Measurements from ENCODE around the gene KRTAP10-11.

Gene KRTAP10-11

GRCh38 chr21:44692798-44693512, 46.7 kb downstream of the KRTAP10-11 start:
- ATAC-seq: no peak
- TF ChIP-seq ZNF8 (CRISPR knock-in tag; IDR thresholded peaks at IDR 0.05) (no peak), ZFP3 (CRISPR knock-in tag; IDR thresholded peaks at IDR 0.05) (no peak), OSR1 (CRISPR knock-in tag; IDR thresholded peaks at IDR 0.05) (no peak)
- TF ChIP-seq, protein P1, sequence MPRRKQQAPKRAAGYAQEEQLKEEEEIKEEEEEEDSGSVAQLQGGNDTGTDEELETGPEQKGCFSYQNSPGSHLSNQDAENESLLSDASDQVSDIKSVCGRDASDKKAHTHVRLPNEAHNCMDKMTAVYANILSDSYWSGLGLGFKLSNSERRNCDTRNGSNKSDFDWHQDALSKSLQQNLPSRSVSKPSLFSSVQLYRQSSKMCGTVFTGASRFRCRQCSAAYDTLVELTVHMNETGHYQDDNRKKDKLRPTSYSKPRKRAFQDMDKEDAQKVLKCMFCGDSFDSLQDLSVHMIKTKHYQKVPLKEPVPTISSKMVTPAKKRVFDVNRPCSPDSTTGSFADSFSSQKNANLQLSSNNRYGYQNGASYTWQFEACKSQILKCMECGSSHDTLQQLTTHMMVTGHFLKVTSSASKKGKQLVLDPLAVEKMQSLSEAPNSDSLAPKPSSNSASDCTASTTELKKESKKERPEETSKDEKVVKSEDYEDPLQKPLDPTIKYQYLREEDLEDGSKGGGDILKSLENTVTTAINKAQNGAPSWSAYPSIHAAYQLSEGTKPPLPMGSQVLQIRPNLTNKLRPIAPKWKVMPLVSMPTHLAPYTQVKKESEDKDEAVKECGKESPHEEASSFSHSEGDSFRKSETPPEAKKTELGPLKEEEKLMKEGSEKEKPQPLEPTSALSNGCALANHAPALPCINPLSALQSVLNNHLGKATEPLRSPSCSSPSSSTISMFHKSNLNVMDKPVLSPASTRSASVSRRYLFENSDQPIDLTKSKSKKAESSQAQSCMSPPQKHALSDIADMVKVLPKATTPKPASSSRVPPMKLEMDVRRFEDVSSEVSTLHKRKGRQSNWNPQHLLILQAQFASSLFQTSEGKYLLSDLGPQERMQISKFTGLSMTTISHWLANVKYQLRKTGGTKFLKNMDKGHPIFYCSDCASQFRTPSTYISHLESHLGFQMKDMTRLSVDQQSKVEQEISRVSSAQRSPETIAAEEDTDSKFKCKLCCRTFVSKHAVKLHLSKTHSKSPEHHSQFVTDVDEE (CRISPR knock-in tag; IDR thresholded peaks at IDR 0.05): no peak

DNA sequence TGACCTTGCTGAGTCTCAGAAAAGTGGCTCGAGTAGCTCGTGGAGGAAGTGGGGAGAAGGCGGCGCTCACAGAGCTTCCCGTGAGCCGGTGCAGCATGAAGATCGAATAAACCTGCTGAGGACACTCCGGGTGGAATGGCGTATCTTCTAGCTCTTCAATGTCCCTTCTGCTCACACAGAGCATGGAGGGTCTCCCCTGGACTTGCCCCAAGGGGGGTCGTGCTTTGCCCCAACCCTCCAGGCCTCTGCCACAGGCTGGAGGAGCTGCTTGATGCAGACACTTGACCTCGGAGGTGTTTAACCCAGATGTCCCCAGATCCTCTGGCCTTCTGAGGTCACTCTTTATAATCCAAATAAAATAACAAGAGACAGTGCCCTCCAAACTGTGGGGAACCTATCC, 48.6 kb downstream of the KRTAP10-11 start:
- TF ChIP-seq OSR1 (CRISPR knock-in tag; IDR thresholded peaks at IDR 0.05) (no peak), ARNTL (CRISPR knock-in tag; IDR thresholded peaks at IDR 0.05; ENCODE audit: borderline replicate concordance, low read depth) (no peak), TCF4 (CRISPR knock-in tag; IDR thresholded peaks at IDR 0.05; ENCODE audit: borderline replicate concordance) (no peak), ZNF70 (CRISPR knock-in tag; IDR thresholded peaks at IDR 0.05) (no peak), ZC3H10 (CRISPR knock-in tag; IDR thresholded peaks at IDR 0.05) (no peak), RARB (CRISPR knock-in tag; IDR thresholded peaks at IDR 0.05) (no peak), BACH2 (CRISPR knock-in tag; IDR thresholded peaks at IDR 0.05; ENCODE audit: borderline replicate concordance) (no peak), ZNF8 (CRISPR knock-in tag; IDR thresholded peaks at IDR 0.05) (no peak)
- TF ChIP-seq, protein P1 (CRISPR knock-in tag; IDR thresholded peaks at IDR 0.05): no peak
- TF ChIP-seq, protein P2, sequence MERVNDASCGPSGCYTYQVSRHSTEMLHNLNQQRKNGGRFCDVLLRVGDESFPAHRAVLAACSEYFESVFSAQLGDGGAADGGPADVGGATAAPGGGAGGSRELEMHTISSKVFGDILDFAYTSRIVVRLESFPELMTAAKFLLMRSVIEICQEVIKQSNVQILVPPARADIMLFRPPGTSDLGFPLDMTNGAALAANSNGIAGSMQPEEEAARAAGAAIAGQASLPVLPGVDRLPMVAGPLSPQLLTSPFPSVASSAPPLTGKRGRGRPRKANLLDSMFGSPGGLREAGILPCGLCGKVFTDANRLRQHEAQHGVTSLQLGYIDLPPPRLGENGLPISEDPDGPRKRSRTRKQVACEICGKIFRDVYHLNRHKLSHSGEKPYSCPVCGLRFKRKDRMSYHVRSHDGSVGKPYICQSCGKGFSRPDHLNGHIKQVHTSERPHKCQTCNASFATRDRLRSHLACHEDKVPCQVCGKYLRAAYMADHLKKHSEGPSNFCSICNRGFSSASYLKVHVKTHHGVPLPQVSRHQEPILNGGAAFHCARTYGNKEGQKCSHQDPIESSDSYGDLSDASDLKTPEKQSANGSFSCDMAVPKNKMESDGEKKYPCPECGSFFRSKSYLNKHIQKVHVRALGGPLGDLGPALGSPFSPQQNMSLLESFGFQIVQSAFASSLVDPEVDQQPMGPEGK (CRISPR knock-in tag; IDR thresholded peaks at IDR 0.05; ENCODE audit: borderline replicate concordance): no peak
- ATAC-seq: no peak

DNA sequence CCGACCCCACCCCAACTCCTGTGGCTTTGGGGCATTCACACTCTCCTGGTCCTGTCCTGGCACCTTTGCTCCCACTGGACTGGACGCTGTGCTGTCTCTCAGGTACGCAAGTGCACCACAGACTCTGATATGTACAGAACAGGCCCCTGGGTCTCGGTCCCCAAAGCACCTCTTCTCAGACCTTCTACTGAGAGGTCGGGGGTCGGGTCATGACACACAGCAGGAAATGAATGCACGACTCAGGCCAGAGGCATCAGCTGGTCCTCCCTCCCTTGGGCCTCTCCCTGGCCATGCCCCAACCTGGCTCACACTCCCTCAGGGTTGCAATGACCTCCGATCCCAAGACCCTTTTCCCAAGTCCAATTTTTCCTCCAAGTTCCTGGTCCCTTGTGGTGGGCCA, 49.0 kb downstream of the KRTAP10-11 start:
- TF ChIP-seq ZFP3 (CRISPR knock-in tag; IDR thresholded peaks at IDR 0.05): no peak
- no peak for TF ChIP-seq CSRNP3 (CRISPR knock-in tag; IDR thresholded peaks at IDR 0.05)
- no peak for ATAC-seq

DNA sequence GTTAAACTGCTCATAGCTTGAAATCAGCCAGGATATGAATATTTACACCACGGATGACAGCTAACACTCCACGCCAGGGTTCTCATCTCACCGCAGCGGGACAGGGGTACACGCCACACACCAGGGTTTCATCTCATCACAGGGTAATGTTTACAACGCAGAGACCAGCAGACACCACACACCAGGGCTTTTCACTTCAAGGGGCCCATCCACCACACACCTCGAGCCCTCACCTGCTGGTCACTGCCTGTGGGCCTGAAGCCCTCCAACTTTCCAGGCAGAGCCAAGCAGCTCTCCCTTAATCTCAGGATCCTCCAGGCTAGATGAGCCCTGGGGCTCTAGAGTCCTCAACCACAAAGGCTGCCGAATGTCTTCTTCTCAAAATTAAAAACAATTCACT, 49.4 kb downstream of the KRTAP10-11 start:
- no peak for ATAC-seq
- TF ChIP-seq ZNF70 (CRISPR knock-in tag; IDR thresholded peaks at IDR 0.05): no peak
- no peak for TF ChIP-seq ISL1 (CRISPR knock-in tag; IDR thresholded peaks at IDR 0.05)
- no peak for TF ChIP-seq TOX (CRISPR knock-in tag; IDR thresholded peaks at IDR 0.05; ENCODE audit: borderline replicate concordance)
- no peak for TF ChIP-seq SNAI2 (CRISPR knock-in tag; IDR thresholded peaks at IDR 0.05)
- TF ChIP-seq TCF4 (CRISPR knock-in tag; IDR thresholded peaks at IDR 0.05; ENCODE audit: borderline replicate concordance): no peak
- no peak for TF ChIP-seq GLIS3 (CRISPR knock-in tag; IDR thresholded peaks at IDR 0.05)
- TF ChIP-seq ZNF8 (CRISPR knock-in tag; IDR thresholded peaks at IDR 0.05): no peak
- TF ChIP-seq ARNTL (CRISPR knock-in tag; IDR thresholded peaks at IDR 0.05; ENCODE audit: borderline replicate concordance, low read depth): no peak

- ATAC-seq: no peak
These were observed 50.4 kb downstream of the KRTAP10-11 start for GRCh38 chr21:44696572-44696971.

More at GRCh38 chr21:44696572-44696971, 50.4 kb downstream of the KRTAP10-11 start:
- TF ChIP-seq ZFP3 (CRISPR knock-in tag; IDR thresholded peaks at IDR 0.05): no peak
- TF ChIP-seq CSDC2 (CRISPR knock-in tag; IDR thresholded peaks at IDR 0.05): no peak
- TF ChIP-seq TCF4 (CRISPR knock-in tag; IDR thresholded peaks at IDR 0.05; ENCODE audit: borderline replicate concordance): no peak
- no peak for TF ChIP-seq ZNF565 (CRISPR knock-in tag; conservative IDR thresholded peaks at IDR 0.05; ENCODE audit: low read depth)
- no peak for TF ChIP-seq ESRRG (CRISPR knock-in tag; IDR thresholded peaks at IDR 0.05)
- TF ChIP-seq OSR1 (CRISPR knock-in tag; IDR thresholded peaks at IDR 0.05): no peak
- no peak for TF ChIP-seq ISL1 (CRISPR knock-in tag; IDR thresholded peaks at IDR 0.05)
- TF ChIP-seq, protein P3, sequence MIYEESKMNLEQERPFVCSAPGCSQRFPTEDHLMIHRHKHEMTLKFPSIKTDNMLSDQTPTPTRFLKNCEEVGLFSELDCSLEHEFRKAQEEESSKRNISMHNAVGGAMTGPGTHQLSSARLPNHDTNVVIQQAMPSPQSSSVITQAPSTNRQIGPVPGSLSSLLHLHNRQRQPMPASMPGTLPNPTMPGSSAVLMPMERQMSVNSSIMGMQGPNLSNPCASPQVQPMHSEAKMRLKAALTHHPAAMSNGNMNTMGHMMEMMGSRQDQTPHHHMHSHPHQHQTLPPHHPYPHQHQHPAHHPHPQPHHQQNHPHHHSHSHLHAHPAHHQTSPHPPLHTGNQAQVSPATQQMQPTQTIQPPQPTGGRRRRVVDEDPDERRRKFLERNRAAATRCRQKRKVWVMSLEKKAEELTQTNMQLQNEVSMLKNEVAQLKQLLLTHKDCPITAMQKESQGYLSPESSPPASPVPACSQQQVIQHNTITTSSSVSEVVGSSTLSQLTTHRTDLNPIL (CRISPR knock-in tag; IDR thresholded peaks at IDR 0.05; ENCODE audit: low read depth): no peak
- TF ChIP-seq ZNF70 (CRISPR knock-in tag; IDR thresholded peaks at IDR 0.05): no peak
- TF ChIP-seq POU6F1 (CRISPR knock-in tag; IDR thresholded peaks at IDR 0.05; ENCODE audit: borderline replicate concordance, low read depth): no peak
- no peak for TF ChIP-seq ZNF8 (CRISPR knock-in tag; IDR thresholded peaks at IDR 0.05)

Data from SK-N-SH treated with all-trans-retinoic acid at 6 μM for 48 hours (cell line).